ENCODE measurements around the gene ROR2.

DNA sequence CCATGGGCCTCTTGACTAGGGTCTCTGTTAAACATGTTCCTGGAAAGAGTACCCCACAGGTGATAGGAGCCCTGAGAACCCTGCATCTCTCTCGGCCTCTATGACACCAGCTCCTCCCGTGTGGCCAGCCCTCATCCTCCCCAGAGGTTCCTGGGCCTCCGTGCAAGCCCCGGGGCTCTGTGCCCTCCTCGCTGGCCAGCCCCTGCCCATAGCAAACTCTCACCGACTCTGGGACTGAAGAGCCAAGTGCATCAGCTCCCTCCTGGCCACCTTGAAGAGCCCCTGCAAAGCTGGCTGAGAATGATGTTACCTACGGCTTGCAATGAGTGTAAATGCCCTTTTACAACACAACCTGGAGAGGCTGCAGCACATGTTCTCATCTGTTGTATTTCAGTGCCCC lies 224.4 kb downstream of the ROR2 start:
- TF ChIP-seq POLR2AphosphoS5 (IDR thresholded peaks at IDR 0.05) (no peak), POLR2A (IDR thresholded peaks at IDR 0.05) (no peak)
- TF ChIP-seq, protein P1, sequence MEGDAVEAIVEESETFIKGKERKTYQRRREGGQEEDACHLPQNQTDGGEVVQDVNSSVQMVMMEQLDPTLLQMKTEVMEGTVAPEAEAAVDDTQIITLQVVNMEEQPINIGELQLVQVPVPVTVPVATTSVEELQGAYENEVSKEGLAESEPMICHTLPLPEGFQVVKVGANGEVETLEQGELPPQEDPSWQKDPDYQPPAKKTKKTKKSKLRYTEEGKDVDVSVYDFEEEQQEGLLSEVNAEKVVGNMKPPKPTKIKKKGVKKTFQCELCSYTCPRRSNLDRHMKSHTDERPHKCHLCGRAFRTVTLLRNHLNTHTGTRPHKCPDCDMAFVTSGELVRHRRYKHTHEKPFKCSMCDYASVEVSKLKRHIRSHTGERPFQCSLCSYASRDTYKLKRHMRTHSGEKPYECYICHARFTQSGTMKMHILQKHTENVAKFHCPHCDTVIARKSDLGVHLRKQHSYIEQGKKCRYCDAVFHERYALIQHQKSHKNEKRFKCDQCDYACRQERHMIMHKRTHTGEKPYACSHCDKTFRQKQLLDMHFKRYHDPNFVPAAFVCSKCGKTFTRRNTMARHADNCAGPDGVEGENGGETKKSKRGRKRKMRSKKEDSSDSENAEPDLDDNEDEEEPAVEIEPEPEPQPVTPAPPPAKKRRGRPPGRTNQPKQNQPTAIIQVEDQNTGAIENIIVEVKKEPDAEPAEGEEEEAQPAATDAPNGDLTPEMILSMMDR (IDR thresholded peaks at IDR 0.05) = no peak
